IMR-90 (cell line): ENCODE results near the gene HNRNPUL1. TPM values are rescaled to one million over a fixed set of nuclear protein-coding genes. Genes with fewer than 3 reads are reported as not detected.

ENCODE experiments used
- ATAC-seq: fragments of 200-7000 bp; cut with Tn5 transposase; 2 replicates; pipeline ENCODE4 v1.9.1; 2020; ENCODE audit warnings: low read depth, mild to moderate bottlenecking, moderate library complexity
- BruUV-seq: library from RNA; stranded (reverse); fragments of 400-500 nt; replicated peaks from 2 replicates; lab custom pipeline; 2021; lab: Mats Ljungman, UMichigan
- CTCF ChIA-PET: fragments of 300-600 bp; formaldehyde crosslinking; extraction: SDS; loops from one replicate; lab custom pipeline; 2021; ENCODE audit warnings: antibody characterized with exemption; lab: Yijun Ruan, JAX
- POLR2A ChIA-PET: fragments of 300-600 bp; sonication (Branson Sonifier 250); formaldehyde crosslinking; loops from one replicate; lab custom pipeline; 2022; ENCODE audit warnings: antibody characterized with exemption; ENCODE audit not compliant: unreplicated experiment; lab: Charles Lee
- DNase-seq: peaks from one replicate; pipeline ENCODE4 v3.0.0; 2013
- H2AFZ ChIP-seq: replicated peaks from 2 replicates; pipeline ENCODE3; 2013; ENCODE audit warnings: low read length, mild to moderate bottlenecking; ENCODE audit not compliant: poor library complexity
- H2AK5ac ChIP-seq: 2 replicates; pipeline ENCODE4 v1.6.1; 2013; ENCODE audit warnings: low read depth, low read length, inconsistent platforms
- H2AK9ac ChIP-seq: replicated peaks from 2 replicates; pipeline ENCODE3; 2013; ENCODE audit warnings: mild to moderate bottlenecking, low read depth, low read length, moderate library complexity; ENCODE audit not compliant: poor library complexity
- H2BK120ac ChIP-seq: 2 replicates; pipeline ENCODE4 v1.6.1; 2013; ENCODE audit warnings: low read depth, low read length, inconsistent platforms
- H2BK15ac ChIP-seq: 3 replicates; pipeline ENCODE4 v1.6.1; 2013; ENCODE audit warnings: low read depth, low read length, inconsistent platforms
- H2BK20ac ChIP-seq: 2 replicates; pipeline ENCODE4 v1.6.1; 2013; ENCODE audit warnings: low read depth, mild to moderate bottlenecking, inconsistent platforms, low read length, moderate library complexity
- H2BK5ac ChIP-seq: 2 replicates; pipeline ENCODE4 v1.6.1; 2013; ENCODE audit warnings: mild to moderate bottlenecking, low read depth, low read length, inconsistent platforms; ENCODE audit not compliant: poor library complexity, severe bottlenecking
- H3K14ac ChIP-seq: replicated peaks from 2 replicates; pipeline ENCODE4 v1.6.1; 2013; ENCODE audit warnings: low read depth, low read length, inconsistent platforms
- H3K18ac ChIP-seq: 2 replicates; pipeline ENCODE4 v1.6.1; 2013; ENCODE audit warnings: low read depth, low read length, control low read depth
- H3K23ac ChIP-seq: 2 replicates; pipeline ENCODE4 v1.6.1; 2013; ENCODE audit warnings: low read depth, low read length, inconsistent platforms
- H3K27ac ChIP-seq: 2 replicates; pipeline ENCODE4 v1.5.1; 2013; ENCODE audit warnings: mild to moderate bottlenecking, control low read depth, low read length; ENCODE audit not compliant: insufficient read depth
- H3K27me3 ChIP-seq: 2 replicates; pipeline ENCODE4 v1.6.1; 2013; ENCODE audit warnings: low read length; ENCODE audit not compliant: control insufficient read depth, insufficient read depth
- H3K36me3 ChIP-seq: 2 replicates; pipeline ENCODE4 v1.6.1; 2013; ENCODE audit warnings: low read length, mixed read lengths; ENCODE audit not compliant: control insufficient read depth, insufficient read depth
- H3K4ac ChIP-seq: 2 replicates; pipeline ENCODE4 v1.6.1; 2013; ENCODE audit warnings: low read depth, low read length, inconsistent platforms
- H3K4me1 ChIP-seq: 2 replicates; pipeline ENCODE4 v1.6.1; 2013; ENCODE audit warnings: low read length, mixed read lengths; ENCODE audit not compliant: control insufficient read depth, insufficient read depth
- H3K4me2 ChIP-seq: 2 replicates; pipeline ENCODE4 v1.6.1; 2013; ENCODE audit warnings: low read depth, mild to moderate bottlenecking, control low read depth, low read length, moderate library complexity
- H3K4me3 ChIP-seq: 2 replicates; pipeline ENCODE4 v1.5.1; 2013; ENCODE audit warnings: low read depth, mild to moderate bottlenecking, control low read depth, low read length, moderate library complexity; ENCODE audit not compliant: insufficient read depth
- H3K56ac ChIP-seq: 2 replicates; pipeline ENCODE4 v1.6.1; 2013; ENCODE audit warnings: low read length, inconsistent platforms; ENCODE audit not compliant: insufficient read depth; ENCODE audit errors: extremely low read depth
- H3K79me1 ChIP-seq, 2 experiments: 2 replicates each; pipeline ENCODE4 v1.6.1; 2013; ENCODE audit warnings: low read length in 2 of 2, inconsistent platforms in 1 of 2, low read depth in 1 of 2
- H3K9ac ChIP-seq: 2 replicates; pipeline ENCODE4 v1.6.1; 2013; ENCODE audit warnings: low read depth, low read length, control low read depth
- H3K9me1 ChIP-seq: 2 replicates; pipeline ENCODE4 v1.6.1; 2013; ENCODE audit warnings: low read length, inconsistent platforms; ENCODE audit not compliant: insufficient read depth
- H3K9me3 ChIP-seq: 2 replicates; pipeline ENCODE4 v1.6.1; 2013; ENCODE audit warnings: low read length; ENCODE audit not compliant: control insufficient read depth, insufficient read depth
- H4K20me1 ChIP-seq: 2 replicates; pipeline ENCODE4 v1.6.1; 2013; ENCODE audit warnings: low read length, inconsistent platforms; ENCODE audit not compliant: insufficient read depth
- H4K5ac ChIP-seq: 2 replicates; pipeline ENCODE4 v1.6.1; 2013; ENCODE audit warnings: mild to moderate bottlenecking, low read depth, low read length, control low read depth
- H4K8ac ChIP-seq, 2 experiments: 2 replicates each; pipeline ENCODE4 v1.6.1; 2013; ENCODE audit warnings: low read depth in 2 of 2, low read length in 2 of 2, control low read depth in 1 of 2, inconsistent platforms in 1 of 2
- H4K91ac ChIP-seq: 2 replicates; pipeline ENCODE4 v1.6.1; 2013; ENCODE audit warnings: low read depth, low read length, inconsistent platforms; ENCODE audit not compliant: insufficient read depth
- BHLHE40 ChIP-seq: fragments of 150-350 bp; IDR thresholded peaks from 2 replicates; pipeline ENCODE4 v1.6.1; 2016; ENCODE audit warnings: mild to moderate bottlenecking, low read depth, low read length
- CHD1 ChIP-seq: IDR thresholded peaks from 2 replicates; pipeline ENCODE4 v1.6.1; 2012; ENCODE audit warnings: low read depth, low read length, improper control_type of control experiment
- ELK1 ChIP-seq: fragments of 150-350 bp; IDR thresholded peaks from 2 replicates; pipeline ENCODE4 v1.6.1; 2016; ENCODE audit warnings: low read depth, mild to moderate bottlenecking, low read length, moderate library complexity, borderline replicate concordance
- FOS ChIP-seq: fragments of 150-350 bp; IDR thresholded peaks from 2 replicates; pipeline ENCODE4 v1.6.1; 2016; ENCODE audit warnings: low read depth, low read length
- MAFK ChIP-seq: IDR thresholded peaks from 2 replicates; pipeline ENCODE4 v1.6.1; 2012; ENCODE audit warnings: low read depth, low read length, improper control_type of control experiment
- MAZ ChIP-seq: IDR thresholded peaks from 2 replicates; pipeline ENCODE4 v1.6.1; 2012; ENCODE audit warnings: low read depth, mild to moderate bottlenecking, low read length, improper control_type of control experiment, moderate library complexity, borderline replicate concordance
- MXI1 ChIP-seq: IDR thresholded peaks from 2 replicates; pipeline ENCODE4 v1.6.1; 2012; ENCODE audit warnings: low read depth, mild to moderate bottlenecking, low read length, moderate library complexity, borderline replicate concordance
- NFE2L2 ChIP-seq: fragments of 150-350 bp; IDR thresholded peaks from 2 replicates; pipeline ENCODE4 v1.6.1; 2016; ENCODE audit warnings: low read depth, mild to moderate bottlenecking, low read length
- POLR2A ChIP-seq: IDR thresholded peaks from 2 replicates; pipeline ENCODE4 v1.6.1; 2012; ENCODE audit warnings: mild to moderate bottlenecking, low read depth, low read length
- RAD21 ChIP-seq: IDR thresholded peaks from 2 replicates; pipeline ENCODE4 v1.6.1; 2012; ENCODE audit warnings: low read length, improper control_type of control experiment
- RCOR1 ChIP-seq: IDR thresholded peaks from 2 replicates; pipeline ENCODE4 v1.6.1; 2012; ENCODE audit warnings: mild to moderate bottlenecking, low read length, improper control_type of control experiment; ENCODE audit not compliant: insufficient replicate concordance
- RFX5 ChIP-seq: IDR thresholded peaks from 2 replicates; pipeline ENCODE4 v1.8.0; 2012; ENCODE audit warnings: low read depth, mild to moderate bottlenecking, low read length, moderate library complexity
- SMC3 ChIP-seq: fragments of 150-350 bp; IDR thresholded peaks from 2 replicates; pipeline ENCODE4 v1.6.1; 2016; ENCODE audit warnings: low read depth, mild to moderate bottlenecking, antibody characterized with exemption, low read length, moderate library complexity
- USF2 ChIP-seq: fragments of 150-350 bp; IDR thresholded peaks from 2 replicates; pipeline ENCODE4 v1.6.1; 2017; ENCODE audit warnings: mild to moderate bottlenecking, antibody characterized with exemption, low read length, low read depth
- WGBS, 2 experiments: methylation state at CpG; one replicate each; pipeline versions ENCODE4 v1.1.5 to v1.1.7; 2013; ENCODE audit warnings: missing lambda C conversion rate in 2 of 2; ENCODE audit not compliant: insufficient read length in 1 of 2; ENCODE audit errors: extremely low coverage in 2 of 2; 5-methylcytosine and 5-hydroxymethylcytosine counted together
- dilution Hi-C: fragments of 300-500 bp; cut with HindIII; formaldehyde crosslinking; loops from one replicate; pipeline ENCODE4 v1.14.3; 2018; ENCODE audit warnings: low sequenced_read_pairs; ENCODE audit not compliant: unreplicated experiment
- in situ Hi-C: fragments of 300-500 bp; cut with MboI; formaldehyde crosslinking; loops from 3 replicates; pipeline ENCODE4 v1.14.3; 2019; ENCODE audit warnings: low sequenced_read_pairs, inconsistent platforms, mixed read lengths
- intact Hi-C: fragments of 100-400 bp; cut with micrococcal nuclease; formaldehyde crosslinking; loops from 2 replicates; pipeline ENCODE4 v1.10.0; 2022
- polyA plus RNA-seq, 3 experiments: library from polyadenylated mRNA; depleted of rRNA; stranded (reverse); fragments of >200 nt; gene quantifications; 2 replicates each; pipeline ENCODE4 v1.2.3, GENCODE V29; 2012; ENCODE audit warnings: low replicate concordance in 1 of 3
- total RNA-seq: library from RNA; depleted of rRNA; stranded (reverse); fragments of >200 nt; gene quantifications from 2 replicates; pipeline ENCODE4 v1.2.3, GENCODE V29; 2012

HNRNPUL1 gene
- total and polyA plus RNA-seq, 2 of the 4 experiments (the other 2 are of a cell fraction), result 50.7 to 67.3 TPM

- Histone ChIP-seq H3K27me3 (no peaks in the 10 kb centered on the region), H4K20me1 (peaks cover 66% of the 10 kb centered on the region), H2BK15ac (no peak overlapping the region), H3K4me3 (no peak overlapping the region), H3K23ac (no peak overlapping the region), H3K9ac (peak overlapping the region; percentile 9; the same call in 1 of the 2 replicates), H3K4ac (peak overlapping the region; percentile 89), H3K4me2 (no peak overlapping the region), H3K4me1 (peaks cover 44% of the 10 kb centered on the region), H3K36me3 (peaks cover 43% of the 10 kb centered on the region), H3K27ac (peak overlapping the region; percentile 93), H2BK20ac (peak overlapping the region; percentile 54; the same call in 1 of the 2 replicates), H2AK9ac (peak overlapping the region; percentile 12), H2BK120ac (peak overlapping the region; percentile 88), H4K8ac (peak overlapping the region in 1 of 2 experiments; percentile 70; a peak in 2 of 4 replicates), H3K9me3 (no peaks in the 10 kb centered on the region), H3K14ac (no peak overlapping the region), H3K79me1 (peaks cover 14 to 73% of the 10 kb centered on the region in 2 experiments), H3K18ac (peak overlapping the region; percentile 74; the same call in 1 of the 2 replicates), H2AK5ac (peak overlapping the region; percentile 98), H2AFZ (peak overlapping the region; percentile 53), H2BK5ac (peak overlapping the region; percentile 88), H4K91ac (peak overlapping the region; percentile 78; the same call in 1 of the 2 replicates), H3K9me1 (peaks cover 28% of the 10 kb centered on the region), H3K56ac (no peak overlapping the region), H4K5ac (no peak overlapping the region)
- dilution Hi-C loops, result no loop called here
- BruUV-seq, result no TSS peak
- peak; percentile 80 for DNase-seq
- intact Hi-C loops, result loop anchor here (1.0 kb wide), 1 partner anchor 110 kb away; no protein-coding TSS in a partner anchor
- peak; percentile 16 for ATAC-seq
- 50% methylated on average over 1 of the region's 10 CpGs; no CpG with 5 or more reads in 1 of the 2 experiments for WGBS, 2 experiments
- ChIA-PET CTCF (interaction anchor here (0.6 to 1.4 kb wide), 4 partner anchors 11 to 113 kb away, joined by 3 to 5 read pairs (median 4); no protein-coding TSS in a partner anchor), POLR2A (no interaction called here)
- in situ Hi-C loops, result no loop called here
- no peak for TF ChIP-seq BHLHE40
- TF ChIP-seq RFX5, result no peak
- no peak for TF ChIP-seq ELK1
- peak; percentile 48; the same call in 1 of the 2 replicates for TF ChIP-seq MAFK
- no peak for TF ChIP-seq USF2
- peak; percentile 92 for TF ChIP-seq RCOR1
- TF ChIP-seq SMC3, result peak; percentile 67
- peak; percentile 56; the same call in 1 of the 2 replicates for TF ChIP-seq POLR2A
- TF ChIP-seq MAZ, result peak; percentile 73
- peak; percentile 54 for TF ChIP-seq RAD21
- no peak for TF ChIP-seq NFE2L2
- TF ChIP-seq CHD1, result 0 out of 2 replicates have a peak, but pooled peaks have one; percentile 62
- no peak for TF ChIP-seq FOS
- TF ChIP-seq MXI1, result 0 out of 2 replicates have a peak, but pooled peaks have one; percentile 33
Observed at GRCh38 chr19:41321600-41322270, 57.6 kb downstream of the HNRNPUL1 start.
